G401.6 (cell line): Measurements from ENCODE around the gene PSAP.

Experiments
- FAIRE-seq: peaks from 2 replicates; lab custom pipeline; 2012; peaks lifted over from hg19 to GRCh38; lab: Jason Lieb, UNC

The PSAP gene

GRCh38 chr10:71807557-71808510 is 43.2 kb downstream of the PSAP start:
- FAIRE-seq: no peak

DNA sequence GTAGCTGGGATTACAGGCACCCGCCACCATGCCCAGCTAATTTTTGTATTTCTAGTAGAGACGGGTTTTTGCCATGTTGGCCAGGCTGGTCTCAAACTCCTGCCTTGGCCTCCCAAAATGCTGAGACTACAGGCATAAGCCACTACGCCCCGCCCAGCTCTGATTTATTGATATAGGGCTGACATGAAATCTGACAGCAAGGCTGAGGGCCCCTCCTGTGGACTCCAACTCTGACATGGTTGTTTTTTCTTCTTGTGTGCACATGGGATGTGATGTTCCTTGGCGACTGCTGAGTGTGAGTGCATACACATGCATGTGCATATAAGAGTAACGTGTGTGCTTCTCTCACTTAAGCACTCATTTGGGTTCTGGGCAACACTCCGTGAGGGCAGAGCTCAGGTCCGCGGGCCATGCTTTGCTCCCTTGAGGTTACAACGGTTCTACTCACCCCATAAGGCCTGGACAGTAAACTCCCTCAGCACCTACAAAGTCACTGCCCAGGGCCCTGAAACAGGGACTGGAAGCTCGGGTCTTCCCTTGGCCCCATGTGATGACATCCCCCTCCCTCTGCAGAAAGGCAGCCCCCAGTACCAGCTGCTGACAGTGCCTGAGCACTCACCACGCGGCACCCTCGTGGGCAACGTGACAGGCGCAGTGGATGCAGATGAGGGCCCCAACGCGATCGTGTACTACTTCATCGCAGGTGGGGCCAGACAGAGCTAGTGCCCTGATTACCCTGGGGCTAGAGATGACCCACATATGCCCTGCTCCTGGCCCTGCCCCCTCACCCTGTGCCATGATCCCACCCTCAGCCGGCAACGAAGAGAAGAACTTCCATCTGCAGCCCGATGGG is 44.1 kb downstream of the PSAP start:
- FAIRE-seq: no peak

DNA sequence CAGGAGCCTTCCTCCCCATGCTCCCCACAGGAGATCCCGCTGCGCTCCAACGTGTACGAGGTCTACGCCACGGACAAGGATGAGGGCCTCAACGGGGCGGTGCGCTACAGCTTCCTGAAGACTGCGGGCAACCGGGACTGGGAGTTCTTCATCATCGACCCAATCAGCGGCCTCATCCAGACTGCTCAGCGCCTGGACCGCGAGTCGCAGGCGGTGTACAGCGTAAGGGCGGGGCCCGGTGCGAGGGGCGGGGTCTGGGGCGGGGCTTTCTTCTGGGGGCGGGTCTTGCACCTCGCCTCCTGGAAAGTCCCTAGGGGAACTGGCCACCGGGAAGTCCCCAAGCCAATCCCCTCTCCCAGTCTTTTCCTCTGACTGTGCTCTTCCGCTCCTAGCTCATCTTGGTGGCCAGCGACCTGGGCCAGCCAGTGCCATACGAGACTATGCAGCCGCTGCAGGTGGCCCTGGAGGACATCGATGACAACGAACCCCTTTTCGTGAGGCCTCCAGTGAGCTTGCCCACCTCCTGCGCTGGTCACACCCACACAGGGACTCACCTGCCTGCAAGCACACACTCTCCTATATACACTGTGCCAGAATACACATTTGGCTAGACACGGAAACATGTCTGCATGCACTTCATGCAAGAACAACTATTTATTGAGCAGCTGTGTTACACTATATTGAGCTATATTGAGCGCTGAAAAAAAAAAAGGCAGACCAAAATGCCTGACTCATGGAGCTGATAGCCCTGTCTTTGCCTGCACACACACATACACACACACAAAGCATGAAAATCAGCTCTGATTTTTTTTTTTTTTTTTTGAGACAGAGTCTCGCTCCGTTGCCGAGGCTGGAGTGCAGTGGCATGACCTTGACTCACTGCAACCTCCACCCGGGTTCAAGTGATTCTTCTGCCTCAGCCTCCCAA is 45.0 kb downstream of the PSAP start:
- no peak for FAIRE-seq

- no peak for FAIRE-seq
Observed at GRCh38 chr10:71804077-71804476, 47.0 kb downstream of the PSAP start.

- FAIRE-seq: no peak
Observed at GRCh38 chr10:71802715-71803488, 48.1 kb downstream of the PSAP start.

GRCh38 chr10:71802235-71802634 is 48.8 kb downstream of the PSAP start:
- no peak for FAIRE-seq

DNA sequence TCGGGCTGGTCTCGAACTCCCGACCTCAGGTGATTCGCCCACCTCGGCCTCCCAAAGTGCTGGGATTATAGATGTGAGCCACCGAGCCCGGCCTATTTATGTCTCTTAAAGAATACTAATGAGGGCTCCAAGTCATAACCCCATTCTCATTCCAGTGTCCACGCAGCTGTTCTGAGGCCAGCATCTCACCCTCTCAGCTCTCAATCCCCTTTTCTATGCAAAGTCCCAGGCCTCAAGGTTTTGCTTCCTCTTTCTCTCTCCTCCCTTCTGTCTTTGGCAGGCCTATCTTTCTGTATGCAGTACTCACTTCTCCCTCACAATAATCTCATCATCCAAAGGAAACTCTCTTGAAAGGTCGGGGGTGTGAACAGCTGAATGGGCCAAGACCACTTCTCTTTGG is 49.7 kb downstream of the PSAP start:
- FAIRE-seq: no peak

DNA sequence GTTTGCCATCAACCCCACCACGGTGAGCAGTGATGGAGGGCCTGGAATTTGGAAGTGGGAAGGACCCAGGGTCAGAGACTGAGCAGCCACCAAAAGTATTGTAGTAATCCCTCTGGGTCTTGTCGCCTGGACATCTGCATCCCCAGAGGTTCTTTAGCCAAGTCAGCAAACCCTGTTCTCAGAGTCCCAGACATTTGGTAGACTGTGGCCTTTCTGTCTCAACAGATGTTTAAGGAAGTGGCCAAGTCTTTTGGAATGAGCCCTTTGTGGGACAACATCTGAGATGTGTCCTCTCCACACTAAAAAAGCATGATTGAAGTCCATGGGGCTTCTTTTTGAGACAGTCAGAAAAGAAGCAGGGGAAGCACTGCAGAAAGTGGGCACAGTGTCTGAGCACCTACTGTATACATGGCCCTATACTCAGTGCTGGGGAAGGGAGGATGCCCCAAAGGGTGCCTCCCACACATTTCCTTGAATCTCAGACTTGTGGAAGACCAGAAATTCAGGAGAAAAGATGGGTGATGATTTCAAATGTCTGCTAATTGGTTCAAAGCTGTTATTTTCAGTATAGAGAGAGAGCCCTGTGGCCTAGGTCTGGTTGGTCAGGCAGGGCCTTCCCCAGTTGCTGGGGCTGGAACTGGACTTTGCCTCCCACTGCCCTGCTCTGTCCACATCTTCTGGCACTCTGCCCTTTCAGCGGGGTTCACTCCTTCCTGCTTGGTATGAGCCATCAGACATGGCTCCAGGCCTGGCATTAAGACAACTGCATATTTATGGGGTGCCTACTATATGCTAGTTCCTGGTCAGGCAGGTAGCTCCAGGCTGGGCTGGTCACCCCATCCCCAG is 51.2 kb downstream of the PSAP start:
- FAIRE-seq: no peak

GRCh38 chr10:71799112-71799511 is 51.9 kb downstream of the PSAP start:
- FAIRE-seq: no peak

GRCh38 chr10:71798308-71798624 is 52.8 kb downstream of the PSAP start:
- FAIRE-seq: no peak

- FAIRE-seq: no peak
Observed at GRCh38 chr10:71797533-71798307, 53.3 kb downstream of the PSAP start.

DNA sequence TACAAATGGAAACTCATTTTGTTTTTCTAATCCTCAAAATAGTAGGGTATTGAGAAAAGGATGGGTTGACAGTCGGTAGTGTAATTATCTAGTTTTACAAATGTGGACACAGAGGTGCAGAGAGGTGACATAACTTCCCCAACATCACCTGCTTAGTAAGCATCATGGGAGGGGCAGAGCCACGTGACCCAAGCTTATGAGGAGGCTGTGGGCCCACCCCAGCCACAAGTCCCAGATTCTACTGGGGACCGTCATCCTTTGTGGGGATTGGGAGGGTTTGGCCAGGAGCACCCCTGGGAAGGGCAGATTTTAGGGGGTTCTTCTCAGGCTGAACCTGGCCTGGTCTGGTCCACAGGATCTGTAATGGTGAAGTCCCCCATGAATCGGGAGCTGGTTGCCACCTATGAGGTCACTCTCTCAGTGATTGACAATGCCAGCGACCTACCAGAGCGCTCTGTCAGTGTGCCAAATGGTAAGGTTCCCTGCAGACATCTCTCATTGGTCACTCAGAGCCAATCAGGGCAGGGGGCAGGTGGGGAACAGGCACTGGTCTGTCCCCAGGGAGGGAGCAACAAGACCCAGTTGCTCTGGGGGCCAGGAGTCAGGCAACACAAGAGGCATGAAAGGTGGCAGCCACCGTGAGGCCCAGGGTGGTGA is 54.2 kb downstream of the PSAP start:
- FAIRE-seq: no peak

GRCh38 chr10:71795248-71795647 is 55.8 kb downstream of the PSAP start:
- FAIRE-seq: no peak

DNA sequence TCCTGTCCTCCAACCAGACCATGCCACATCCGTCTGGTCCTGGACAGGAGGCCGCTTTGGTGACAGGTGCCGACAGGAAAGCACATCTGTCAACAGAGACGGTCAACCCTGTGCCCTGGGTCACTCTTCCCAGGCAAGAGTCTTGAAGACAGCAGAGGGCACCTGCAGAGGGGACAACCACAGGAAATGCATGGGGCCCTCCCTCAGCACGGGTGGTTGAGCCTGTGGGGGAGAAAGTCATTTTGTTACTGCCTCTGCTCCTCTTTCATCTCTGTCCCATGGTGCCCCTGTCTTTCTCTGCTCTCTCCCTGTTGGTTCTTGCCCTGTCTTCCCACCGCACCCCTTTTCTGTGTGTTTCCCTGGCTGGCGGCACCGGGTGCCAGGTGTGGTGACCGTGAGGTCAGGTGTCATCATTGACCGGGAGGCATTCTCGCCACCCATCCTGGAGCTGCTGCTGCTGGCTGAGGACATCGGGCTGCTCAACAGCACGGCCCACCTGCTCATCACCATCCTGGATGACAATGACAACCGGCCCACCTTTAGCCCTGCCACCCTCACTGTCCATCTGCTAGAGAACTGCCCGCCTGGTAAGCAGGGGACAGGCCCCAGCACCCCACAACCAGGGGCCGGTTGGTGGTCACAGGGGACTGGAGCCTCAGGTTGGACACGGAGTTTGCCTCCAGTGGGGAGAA is 60.2 kb downstream of the PSAP start:
- FAIRE-seq: no peak

- no peak for FAIRE-seq
Observed at GRCh38 chr10:71789871-71790270, 61.2 kb downstream of the PSAP start.

DNA sequence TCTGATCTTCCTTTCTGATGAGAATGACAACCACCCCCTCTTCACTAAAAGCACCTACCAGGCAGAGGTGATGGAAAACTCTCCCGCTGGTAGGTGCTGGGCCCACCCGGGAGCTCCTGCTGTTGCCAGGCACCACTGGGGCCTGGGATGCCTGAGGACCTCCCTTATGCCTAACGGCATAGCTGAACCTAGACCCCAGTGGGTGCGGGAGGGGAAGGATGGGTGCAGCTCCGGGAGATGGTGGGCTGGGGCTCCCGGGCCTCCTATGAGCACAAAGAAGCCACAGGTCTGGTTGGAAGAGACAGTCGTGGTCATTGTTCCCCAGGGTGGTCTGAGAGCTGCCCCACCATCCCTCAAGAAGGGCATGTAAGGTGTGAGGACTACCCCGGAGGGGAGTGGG is 62.1 kb downstream of the PSAP start:
- no peak for FAIRE-seq

DNA sequence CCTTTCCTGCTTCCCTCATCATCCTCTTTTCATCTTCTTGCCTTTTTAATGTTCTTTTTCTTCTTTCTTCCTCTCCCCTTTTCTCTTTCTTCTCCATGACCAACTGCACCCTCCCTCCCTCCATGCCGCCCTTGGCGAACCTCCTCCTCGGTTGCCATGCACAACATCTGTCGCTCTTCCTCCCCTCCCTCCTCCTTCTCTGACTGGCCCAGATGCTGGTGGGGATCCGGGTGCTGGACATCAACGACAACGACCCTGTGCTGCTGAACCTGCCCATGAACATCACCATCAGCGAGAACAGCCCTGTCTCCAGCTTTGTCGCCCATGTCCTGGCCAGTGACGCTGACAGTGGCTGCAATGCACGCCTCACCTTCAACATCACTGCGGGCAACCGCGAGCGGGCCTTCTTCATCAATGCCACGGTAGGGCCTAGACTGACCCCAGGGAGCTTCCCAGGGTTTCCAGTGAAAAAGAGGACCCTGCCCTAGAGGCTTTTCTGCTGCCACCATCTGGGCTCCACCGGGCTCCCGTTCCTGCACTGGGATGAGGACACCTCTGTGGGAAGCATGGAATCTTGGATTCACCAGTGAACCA is 66.3 kb downstream of the PSAP start:
- no peak for FAIRE-seq
